Measurements from ENCODE around the gene RNF123. TPM values are rescaled to one million over a fixed set of nuclear protein-coding genes. Genes with fewer than 3 reads are reported as not detected.

RNF123 gene
- total and polyA plus RNA-seq, 2 experiments from 2014 or later = 14.6 to 32.5 TPM

GRCh38 chr3:49715611-49716121, 26.3 kb downstream of the RNF123 start:
- no peak overlapping the region for H3K4me3 Mint-ChIP-seq
- Histone ChIP-seq H3K36me3 (ENCODE audit: insufficient read depth) (no peaks in the 10 kb centered on the region), H3K4me1 (ENCODE audit: insufficient read depth) (no peaks in the 10 kb centered on the region; the same call in 1 of the 2 replicates), H4K20me1 (replicated peaks; ENCODE audit: insufficient read depth) (peaks cover 3% of the 10 kb centered on the region; the same call in 1 of the 2 replicates), H3K4me3 (no peak overlapping the region), H3F3A (replicated peaks; ENCODE audit: low read depth) (peaks cover 4% of the 10 kb centered on the region; the same call in 1 of the 2 replicates), H3K4me2 (no peak overlapping the region), H3K79me2 (replicated peaks; ENCODE audit: insufficient read depth) (no peaks in the 10 kb centered on the region), H3K27ac (ENCODE audit: low read depth) (no peak overlapping the region), H3K27me3 (ENCODE audit: insufficient read depth) (no peaks in the 10 kb centered on the region), H3K9me2 (ENCODE audit: insufficient read depth) (no peaks in the 10 kb centered on the region), H2AFZ (no peak overlapping the region)
- peaks cover 6% of the 10 kb centered on the region; the same call in 1 of the 3 replicates for H3K9me3 Mint-ChIP-seq
- ATAC-seq (no peak), DNase-seq (ENCODE audit: low spot score) (no peak)
- H3K36me3 Mint-ChIP-seq (ENCODE audit: low read depth) = peaks cover 6% of the 10 kb centered on the region
- H3K4me1 Mint-ChIP-seq = peaks cover 15% of the 10 kb centered on the region
- no peak overlapping the region for H3K27ac Mint-ChIP-seq
- peaks cover 30% of the 10 kb centered on the region for H3K27me3 Mint-ChIP-seq (ENCODE audit: insufficient read depth, low read depth, poor library complexity)
- TF ChIP-seq ZNF462 (CRISPR knock-in tag; IDR thresholded peaks at IDR 0.05) (no peak), STAT1 (IDR thresholded peaks at IDR 0.05; ENCODE audit: unreplicated experiment) (no peak), CREB1 (CRISPR knock-in tag; IDR thresholded peaks at IDR 0.05; ENCODE audit: low read depth) (no peak), CTCF (conservative IDR thresholded peaks at IDR 0.05; ENCODE audit: low read depth in 2 of 2) (no peak), ZNF114 (CRISPR knock-in tag; IDR thresholded peaks at IDR 0.05) (no peak), JUNB (IDR thresholded peaks at IDR 0.05; ENCODE audit: unreplicated experiment) (no peak), REST (IDR thresholded peaks at IDR 0.05; ENCODE audit: unreplicated experiment) (no peak), EZH2 (IDR thresholded peaks at IDR 0.05; ENCODE audit: low read depth, unreplicated experiment) (no peak), ETS1 (IDR thresholded peaks at IDR 0.05) (no peak), POLR2AphosphoS5 (IDR thresholded peaks at IDR 0.05; ENCODE audit: low read depth) (no peak), NANOG (IDR thresholded peaks at IDR 0.05; ENCODE audit: borderline replicate concordance) (no peak), ZNF331 (CRISPR knock-in tag; IDR thresholded peaks at IDR 0.05; ENCODE audit: low read depth) (no peak), EZH2phosphoT487 (IDR thresholded peaks at IDR 0.05; ENCODE audit: unreplicated experiment) (no peak)

All from GM23338 (cell line).